Measurements from ENCODE around the gene PDSS2. TPM values are rescaled to one million over a fixed set of nuclear protein-coding genes. Genes with fewer than 3 reads are reported as not detected.
"Not testable (repeated sequence)": the region's sequence is repeated elsewhere in the genome, so short reads cannot be mapped to it uniquely, and the experiment has no call there.

Gene PDSS2
- total RNA-seq, 1 donor from 2014 or later = 7.3 TPM

DNA sequence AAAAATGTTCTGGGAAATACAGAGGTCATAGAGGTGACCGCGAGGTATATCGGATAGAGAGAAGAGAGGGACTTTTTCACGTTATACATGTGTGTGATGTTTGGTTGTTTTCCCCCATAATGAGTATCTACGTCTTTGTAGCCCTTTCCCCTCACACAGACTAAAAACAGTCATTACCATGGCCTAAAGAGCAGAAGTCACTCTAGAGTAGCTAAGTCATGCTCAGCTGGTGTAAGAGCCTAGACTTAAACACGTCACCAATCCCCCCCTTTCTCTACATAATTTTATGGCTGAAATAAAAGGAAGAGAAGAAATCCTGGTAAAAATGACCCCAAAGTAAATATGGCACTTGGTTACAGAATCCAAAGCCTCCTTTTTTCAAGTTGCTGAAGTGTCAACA, 338.1 kb downstream of the PDSS2 start:
- DNase-seq (ENCODE audit: low read depth, low spot score) = no peak

- no peak for DNase-seq (ENCODE audit: low read depth, low spot score)
Measured at GRCh38 chr6:107120404-107120803, 339.0 kb downstream of the PDSS2 start.

DNA sequence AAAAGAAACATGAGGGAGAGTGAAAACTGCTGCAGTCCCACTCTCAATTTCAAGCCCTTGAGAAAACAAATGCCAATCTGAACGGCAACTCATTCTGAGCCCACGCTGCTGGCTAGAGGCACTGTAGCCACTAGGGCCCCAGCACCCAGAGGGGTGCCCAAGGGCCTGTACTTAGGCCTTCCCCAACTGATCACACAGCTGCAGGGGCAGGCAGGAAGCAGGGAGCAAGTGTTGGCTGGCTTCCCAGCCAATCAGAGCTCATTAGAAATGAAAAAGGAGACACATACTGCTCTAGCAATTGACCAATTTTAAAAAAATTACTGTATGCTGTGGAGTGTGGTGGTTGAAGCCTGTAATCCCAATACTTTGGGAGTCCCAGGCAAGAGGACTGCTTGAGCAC, 340.4 kb downstream of the PDSS2 start:
- no peak for DNase-seq (ENCODE audit: low read depth, low spot score)

DNA sequence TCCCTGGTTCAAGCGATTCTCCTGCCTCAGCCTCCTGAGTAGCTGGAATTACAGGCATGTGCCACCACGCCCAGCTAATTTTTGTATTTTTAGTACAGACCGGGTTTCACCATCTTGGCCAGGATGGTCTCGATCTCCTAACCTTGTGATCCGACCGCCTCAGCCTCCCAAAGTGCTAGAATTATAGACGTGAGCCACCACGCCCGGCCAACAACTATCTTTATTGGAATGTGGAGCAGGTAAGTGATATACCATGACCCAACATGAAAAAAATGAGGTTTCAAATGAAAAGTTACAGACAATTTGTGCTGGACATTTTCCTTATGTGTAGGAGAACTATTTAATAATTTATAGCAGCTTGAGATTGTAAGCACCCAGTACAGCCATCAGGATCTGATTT, 340.8 kb downstream of the PDSS2 start:
- not testable (repeated sequence) for DNase-seq (ENCODE audit: low read depth, low spot score)

DNA sequence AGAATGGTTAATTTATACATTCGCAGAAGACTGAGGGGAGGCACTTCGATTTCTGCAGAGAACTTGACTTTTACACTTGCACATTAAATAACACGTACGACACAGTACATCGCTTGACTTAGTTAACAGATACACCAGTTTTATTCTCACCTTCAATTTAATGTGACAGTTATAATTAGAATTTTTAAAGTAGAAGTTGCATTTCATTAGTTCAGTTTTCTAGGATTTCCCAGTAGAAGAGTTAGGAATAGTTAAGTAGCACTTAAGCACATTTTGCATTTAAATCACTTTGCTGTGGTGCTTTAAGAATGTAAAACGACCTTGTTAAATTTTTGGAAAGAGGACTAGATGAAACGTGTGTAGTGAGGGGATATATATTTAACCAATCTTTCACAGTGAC, 342.4 kb downstream of the PDSS2 start:
- no peak for DNase-seq (ENCODE audit: low read depth, low spot score)

- DNase-seq (ENCODE audit: low read depth, low spot score) = no peak
Measured at GRCh38 chr6:107116328-107116892, 343.0 kb downstream of the PDSS2 start.

- DNase-seq (ENCODE audit: low read depth, low spot score) = no peak
Measured at GRCh38 chr6:107115695-107116327, 343.6 kb downstream of the PDSS2 start.

GRCh38 chr6:107114926-107115694, 344.3 kb downstream of the PDSS2 start, which contains the start of gene BEND3:
Gene BEND3 (minus strand): TSS chr6:107115515. CDS start chr6:107099285, 16,230 bp downstream.
- no peak for DNase-seq (ENCODE audit: low read depth, low spot score)

- peak; percentile 40 for DNase-seq (ENCODE audit: low read depth, low spot score)
Measured at GRCh38 chr6:107114213-107114925, 345.0 kb downstream of the PDSS2 start.

DNA sequence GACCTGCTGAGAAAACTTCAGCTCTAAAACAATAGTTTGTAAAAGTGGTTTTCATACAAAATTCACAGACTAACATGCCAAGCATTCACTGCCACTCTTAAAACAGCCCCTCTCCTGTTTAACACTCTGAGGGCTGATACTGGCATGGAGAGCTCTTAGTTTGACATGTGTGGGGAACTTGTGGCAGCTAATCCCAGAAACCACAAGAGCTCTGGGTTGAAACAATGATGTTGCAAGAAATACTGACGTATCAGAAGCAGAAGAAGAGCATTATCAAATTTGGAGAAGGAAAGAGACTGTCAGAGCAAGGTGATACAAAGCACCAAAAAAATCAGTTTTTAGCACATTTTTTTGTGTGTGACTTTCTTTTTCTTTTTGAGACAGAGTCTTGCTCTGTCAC, 349.2 kb downstream of the PDSS2 start:
- DNase-seq (ENCODE audit: low read depth, low spot score) = no peak

DNA sequence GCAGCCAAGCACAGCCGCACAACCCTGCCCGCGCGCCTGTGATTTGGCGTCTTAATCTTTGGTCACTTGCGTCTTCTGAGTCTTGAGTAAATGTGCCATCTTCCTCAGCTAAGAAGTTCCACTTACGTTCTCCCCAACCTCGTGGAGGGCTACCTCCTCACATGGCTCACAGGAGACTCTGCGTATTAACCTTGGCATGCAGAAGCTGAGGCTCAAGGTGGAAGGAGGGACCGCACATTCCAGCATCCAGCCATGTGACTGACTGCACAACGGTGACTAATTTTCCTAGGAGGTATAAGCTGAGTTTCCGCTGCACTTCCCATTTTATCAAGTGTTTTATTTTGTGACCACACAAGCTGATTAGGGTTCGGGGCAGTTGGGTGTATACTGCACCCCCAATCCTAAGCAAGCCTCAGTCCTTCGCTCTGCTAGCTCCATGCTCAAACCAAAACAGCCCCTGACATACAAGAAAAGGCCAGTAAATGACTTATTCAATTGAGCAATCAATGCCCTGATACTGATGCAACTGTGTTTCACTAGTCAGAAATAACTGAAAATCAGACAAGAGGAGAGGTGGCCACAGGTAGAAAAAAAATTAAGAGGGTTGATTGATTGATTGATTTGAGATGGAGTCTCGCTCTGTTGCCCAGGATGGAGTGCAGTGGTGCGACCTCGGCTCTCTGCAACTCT, 351.0 kb downstream of the PDSS2 start:
- no peak for DNase-seq (ENCODE audit: low read depth, low spot score)

- no peak for DNase-seq (ENCODE audit: low read depth, low spot score)
Measured at GRCh38 chr6:107107791-107108190, 351.6 kb downstream of the PDSS2 start.

GRCh38 chr6:107106165-107106564, 353.2 kb downstream of the PDSS2 start:
- no peak for DNase-seq (ENCODE audit: low read depth, low spot score)

DNA sequence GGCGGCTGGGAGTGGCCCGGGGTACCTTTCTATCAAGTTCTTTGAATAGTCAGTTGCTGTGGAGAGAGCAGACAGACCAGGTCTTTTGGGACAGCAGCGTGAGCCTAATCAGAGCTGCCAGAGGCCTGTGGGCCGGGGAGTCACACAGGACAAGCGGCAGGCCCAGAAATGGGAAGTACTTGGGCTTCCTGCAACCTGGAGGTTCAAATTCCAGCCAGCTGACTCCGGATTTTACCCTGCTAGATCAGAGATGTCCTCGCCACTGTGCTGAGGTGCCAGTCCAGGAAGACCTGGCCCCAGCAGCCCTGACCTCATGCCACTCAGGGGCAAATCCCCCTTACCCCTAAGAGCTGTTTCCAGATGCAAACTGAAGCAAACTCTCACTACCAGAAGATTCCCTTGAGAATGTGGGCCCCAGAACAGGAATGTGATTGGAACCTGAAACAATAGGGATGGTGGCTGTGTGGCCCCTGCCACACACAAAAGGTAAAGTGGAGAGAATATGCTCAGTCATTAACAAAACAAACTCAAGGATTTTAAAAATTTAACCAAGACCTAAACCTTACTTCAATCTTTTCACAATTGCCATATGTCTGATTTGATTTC, 353.8 kb downstream of the PDSS2 start:
- no peak for DNase-seq (ENCODE audit: low read depth, low spot score)

GRCh38 chr6:107103082-107103481, 356.3 kb downstream of the PDSS2 start:
- no peak for DNase-seq (ENCODE audit: low read depth, low spot score)

Other genes with a start within 250 kb of the PDSS2 start
- gene SOBP, start 30.6 kb upstream of the PDSS2 start, total RNA-seq = 2.6 and 2.8 TPM in 2 replicates

Data from pulmonary artery endothelial cell (primary cell).